KMS-11 (cell line): Measurements from ENCODE around the gene DLG2.
A peak's percentile ranks its signal among the peaks of the same experiment; 100 is the strongest.
"Not testable (repeated sequence)": the region's sequence is repeated elsewhere in the genome, so short reads cannot be mapped to it uniquely, and the experiment has no call there.

ENCODE experiments used
- H2AFZ ChIP-seq: fragments of 200-600 bp; sonication (generic); 2 replicates; pipeline ENCODE4 v1.6.1; 2016; ENCODE audit warnings: antibody characterized with exemption, mixed run types, low read depth
- H3K27ac ChIP-seq: fragments of 200-600 bp; sonication (generic); 2 replicates; pipeline ENCODE4 v1.6.1; 2016; ENCODE audit warnings: mild to moderate bottlenecking, mixed run types
- H3K27me3 ChIP-seq: fragments of 200-600 bp; sonication (generic); 2 replicates; pipeline ENCODE4 v1.6.1; 2017; ENCODE audit warnings: mild to moderate bottlenecking, low read depth, mixed run types, moderate library complexity; ENCODE audit not compliant: insufficient read depth
- H3K36me3 ChIP-seq: fragments of 200-600 bp; sonication (generic); 2 replicates; pipeline ENCODE4 v1.6.1; 2017; ENCODE audit warnings: mild to moderate bottlenecking, mixed run types; ENCODE audit not compliant: insufficient read depth
- H3K4me1 ChIP-seq: fragments of 200-600 bp; sonication (generic); 2 replicates; pipeline ENCODE4 v1.6.1; 2016; ENCODE audit warnings: mild to moderate bottlenecking, low read depth, mixed run types; ENCODE audit not compliant: poor library complexity, severe bottlenecking
- H3K4me2 ChIP-seq: fragments of 200-600 bp; sonication (generic); 2 replicates; pipeline ENCODE4 v1.7.0; 2016; ENCODE audit warnings: mild to moderate bottlenecking, mixed run types
- H3K4me3 ChIP-seq: fragments of 200-600 bp; sonication (generic); IDR thresholded peaks from 2 replicates; pipeline ENCODE4 v1.6.1; 2017; ENCODE audit warnings: low read depth, low read length, mixed read lengths; ENCODE audit not compliant: insufficient read depth
- H3K79me2 ChIP-seq: fragments of 200-600 bp; sonication (generic); 2 replicates; pipeline ENCODE4 v1.6.1; 2016; ENCODE audit warnings: low read depth, mixed run types; ENCODE audit not compliant: insufficient read depth
- H3K9ac ChIP-seq: fragments of 200-600 bp; sonication (generic); 2 replicates; pipeline ENCODE4 v1.6.1; 2016; ENCODE audit warnings: mild to moderate bottlenecking, mixed run types
- H4K20me1 ChIP-seq: fragments of 200-600 bp; sonication (generic); 2 replicates; pipeline ENCODE4 v1.6.1; 2016; ENCODE audit warnings: mild to moderate bottlenecking, mixed run types; ENCODE audit not compliant: insufficient read depth
- TF ChIP-seq, protein P1 (sequence below): fragments of 200-600 bp; sonication (generic); conservative IDR thresholded peaks from 2 replicates; pipeline ENCODE4 v1.6.1; 2017; ENCODE audit warnings: low read depth, mild to moderate bottlenecking, antibody characterized with exemption, low read length, moderate library complexity, mixed read lengths

DLG2 gene

DNA sequence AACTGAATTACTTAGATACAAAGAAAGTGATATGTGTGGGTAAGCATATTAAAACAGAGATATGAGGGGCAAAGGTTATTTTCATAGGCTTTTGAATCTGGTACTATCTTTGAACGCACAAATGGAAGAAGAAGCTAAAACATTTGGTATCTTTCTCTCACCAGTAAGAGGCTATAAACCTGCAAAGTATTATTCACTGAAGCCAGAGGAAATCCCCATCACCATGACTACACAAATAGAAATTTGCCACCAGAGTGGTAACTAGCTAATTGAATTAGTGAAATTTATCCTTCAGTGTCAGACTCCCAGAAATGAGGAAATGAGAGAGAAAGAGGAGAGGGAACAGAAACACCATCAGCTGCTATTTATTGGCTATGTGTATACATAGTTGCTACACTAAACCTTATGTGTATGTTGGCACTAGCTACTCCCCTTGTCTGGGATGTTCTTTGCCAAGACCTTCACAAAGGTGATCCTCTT, 503.4 kb downstream of the DLG2 start:
- 0 out of 2 replicates have a peak overlapping the region, but pooled peaks have one; percentile 0 for H3K4me2 ChIP-seq
- H3K27me3 ChIP-seq: no peaks in the 10 kb centered on the region
- H4K20me1 ChIP-seq: no peaks in the 10 kb centered on the region
- H3K9ac ChIP-seq: no peak overlapping the region
- TF ChIP-seq, protein P1, sequence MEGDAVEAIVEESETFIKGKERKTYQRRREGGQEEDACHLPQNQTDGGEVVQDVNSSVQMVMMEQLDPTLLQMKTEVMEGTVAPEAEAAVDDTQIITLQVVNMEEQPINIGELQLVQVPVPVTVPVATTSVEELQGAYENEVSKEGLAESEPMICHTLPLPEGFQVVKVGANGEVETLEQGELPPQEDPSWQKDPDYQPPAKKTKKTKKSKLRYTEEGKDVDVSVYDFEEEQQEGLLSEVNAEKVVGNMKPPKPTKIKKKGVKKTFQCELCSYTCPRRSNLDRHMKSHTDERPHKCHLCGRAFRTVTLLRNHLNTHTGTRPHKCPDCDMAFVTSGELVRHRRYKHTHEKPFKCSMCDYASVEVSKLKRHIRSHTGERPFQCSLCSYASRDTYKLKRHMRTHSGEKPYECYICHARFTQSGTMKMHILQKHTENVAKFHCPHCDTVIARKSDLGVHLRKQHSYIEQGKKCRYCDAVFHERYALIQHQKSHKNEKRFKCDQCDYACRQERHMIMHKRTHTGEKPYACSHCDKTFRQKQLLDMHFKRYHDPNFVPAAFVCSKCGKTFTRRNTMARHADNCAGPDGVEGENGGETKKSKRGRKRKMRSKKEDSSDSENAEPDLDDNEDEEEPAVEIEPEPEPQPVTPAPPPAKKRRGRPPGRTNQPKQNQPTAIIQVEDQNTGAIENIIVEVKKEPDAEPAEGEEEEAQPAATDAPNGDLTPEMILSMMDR: no peak
- H3K4me1 ChIP-seq: peaks cover 53% of the 10 kb centered on the region
- no peak overlapping the region for H3K4me3 ChIP-seq
- no peak overlapping the region for H2AFZ ChIP-seq
- H3K27ac ChIP-seq: no peak overlapping the region
- no peaks in the 10 kb centered on the region for H3K36me3 ChIP-seq
- no peaks in the 10 kb centered on the region for H3K79me2 ChIP-seq

DNA sequence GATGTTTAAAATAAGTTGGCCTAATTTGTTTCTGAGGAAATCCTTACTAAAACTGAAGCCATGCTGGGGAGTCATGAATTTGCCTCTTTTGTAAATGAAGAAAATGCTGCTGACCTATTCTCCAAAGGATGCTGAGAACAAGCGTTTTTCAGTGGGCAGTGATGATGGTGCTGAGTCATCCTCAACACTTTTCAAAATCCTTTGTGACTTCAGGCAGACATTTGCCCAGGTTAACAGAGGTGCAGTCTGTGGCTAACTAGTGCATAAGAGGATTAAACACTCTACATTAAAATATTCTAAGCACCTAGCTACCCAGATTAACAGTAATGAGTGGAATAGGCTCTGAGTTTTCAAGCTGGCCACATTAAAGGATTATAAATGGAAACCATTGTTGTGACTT, 509.0 kb downstream of the DLG2 start:
- Histone ChIP-seq H3K4me3 (no peak overlapping the region), H3K79me2 (no peaks in the 10 kb centered on the region), H3K27me3 (no peaks in the 10 kb centered on the region), H3K36me3 (no peaks in the 10 kb centered on the region), H3K4me2 (peak overlapping the region; percentile 25; the same call in 1 of the 2 replicates), H3K4me1 (peaks cover 30% of the 10 kb centered on the region), H4K20me1 (no peaks in the 10 kb centered on the region), H3K9ac (no peak overlapping the region), H3K27ac (peak overlapping the region; percentile 10; the same call in 1 of the 2 replicates), H2AFZ (peak overlapping the region; percentile 7; the same call in 1 of the 2 replicates)
- TF ChIP-seq, protein P1: no peak

DNA sequence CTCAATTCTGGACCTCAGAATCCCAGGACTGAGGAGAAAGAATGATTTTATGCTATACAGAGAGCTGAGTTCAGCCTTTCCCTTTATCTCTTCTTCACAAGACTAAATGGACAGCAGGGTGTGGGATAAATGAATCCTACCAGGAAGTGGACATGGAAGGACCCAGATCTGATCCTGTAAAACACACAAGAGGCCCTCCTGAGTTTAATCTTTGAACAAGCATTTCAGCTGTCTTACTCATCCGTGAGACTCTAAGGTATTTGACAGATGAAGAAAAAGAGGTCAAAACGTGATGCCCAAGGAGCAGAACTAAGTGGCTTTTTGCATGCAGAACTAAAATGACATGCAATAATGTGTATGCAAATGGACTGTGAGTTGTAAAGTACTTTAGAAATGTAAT, 511.3 kb downstream of the DLG2 start:
- Histone ChIP-seq H3K9ac (no peak overlapping the region), H3K4me3 (no peak overlapping the region), H3K79me2 (no peaks in the 10 kb centered on the region), H2AFZ (no peak overlapping the region), H4K20me1 (no peaks in the 10 kb centered on the region), H3K27me3 (no peaks in the 10 kb centered on the region), H3K4me2 (no peak overlapping the region), H3K36me3 (no peaks in the 10 kb centered on the region), H3K4me1 (peaks cover 33% of the 10 kb centered on the region), H3K27ac (no peak overlapping the region)
- TF ChIP-seq, protein P1: no peak

DNA sequence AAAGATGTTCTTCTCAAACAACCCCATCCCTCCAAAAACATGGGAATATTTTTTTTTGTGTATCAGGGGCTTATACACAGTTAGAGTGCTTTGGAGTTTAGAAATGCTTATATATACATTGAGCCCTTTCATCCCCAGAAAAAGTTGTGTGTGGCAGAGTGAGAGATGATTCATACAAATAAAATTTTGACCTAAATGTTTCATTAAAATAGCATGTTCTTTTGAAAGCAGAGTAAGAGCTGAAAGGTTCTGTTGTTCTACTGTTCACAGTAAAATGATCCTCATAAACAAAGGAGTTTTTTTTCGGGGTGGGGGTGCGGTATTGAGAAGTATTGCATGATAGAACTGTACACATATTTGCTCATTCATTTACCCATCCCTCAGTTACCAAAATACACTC, 512.4 kb downstream of the DLG2 start:
- Histone ChIP-seq H3K27ac (no peak overlapping the region), H3K79me2 (no peaks in the 10 kb centered on the region), H2AFZ (no peak overlapping the region), H4K20me1 (no peaks in the 10 kb centered on the region), H3K4me2 (no peak overlapping the region), H3K9ac (no peak overlapping the region), H3K27me3 (no peaks in the 10 kb centered on the region), H3K36me3 (no peaks in the 10 kb centered on the region), H3K4me1 (peaks cover 33% of the 10 kb centered on the region), H3K4me3 (no peak overlapping the region)
- TF ChIP-seq, protein P1: no peak

DNA sequence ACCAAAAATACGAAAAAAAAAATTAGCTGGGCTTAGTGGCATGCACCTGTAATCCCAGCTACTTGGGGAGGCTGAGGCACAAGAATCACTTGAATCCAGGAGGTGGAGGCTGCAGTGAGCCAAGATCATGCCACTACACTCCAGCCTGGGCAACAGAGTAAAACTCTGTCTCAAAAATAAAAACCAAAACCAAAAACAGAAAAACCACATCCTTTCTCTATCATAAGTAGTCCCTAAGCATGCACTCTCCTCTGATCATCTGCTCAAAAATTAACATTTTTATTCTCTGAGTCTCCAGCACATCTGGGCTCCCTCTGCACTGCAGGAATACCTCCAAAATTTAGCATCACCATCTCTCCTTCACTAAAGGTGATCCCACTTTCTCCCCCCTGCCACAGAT, 516.9 kb downstream of the DLG2 start:
- not testable (repeated sequence) for H3K79me2 ChIP-seq, H3K4me3 ChIP-seq, H2AFZ ChIP-seq, H3K36me3 ChIP-seq, H3K27me3 ChIP-seq, H4K20me1 ChIP-seq, H3K9ac ChIP-seq
- H3K4me1 ChIP-seq: peaks cover 45% of the 10 kb centered on the region
- H3K27ac ChIP-seq: peak overlapping the region; percentile 7; the same call in 1 of the 2 replicates
- peak overlapping the region; percentile 57 for H3K4me2 ChIP-seq
